ENCODE measurements around the gene SLC29A4.

SLC29A4 gene

GRCh38 chr7:5330288-5330687 is 47.5 kb downstream of the SLC29A4 start:
- TF ChIP-seq TEAD4 (IDR thresholded peaks at IDR 0.05): no peak
- no peak for TF ChIP-seq YY1 (IDR thresholded peaks at IDR 0.05; ENCODE audit: low read depth)
- TF ChIP-seq CEBPB (IDR thresholded peaks at IDR 0.05): no peak
- no peak for TF ChIP-seq ZBTB7A (IDR thresholded peaks at IDR 0.05; ENCODE audit: low read depth)
- no peak for TF ChIP-seq EGR1 (IDR thresholded peaks at IDR 0.05)
- no peak for TF ChIP-seq RAD21 (IDR thresholded peaks at IDR 0.05; ENCODE audit: low read depth)
- TF ChIP-seq MAX (IDR thresholded peaks at IDR 0.05): no peak
- no peak for TF ChIP-seq FOXM1 (IDR thresholded peaks at IDR 0.05; ENCODE audit: borderline replicate concordance, low read depth)
- no peak for TF ChIP-seq TAF1 (IDR thresholded peaks at IDR 0.05; ENCODE audit: low read depth)
- no peak for TF ChIP-seq USF1 (IDR thresholded peaks at IDR 0.05)
- no peak for TF ChIP-seq EP300 (IDR thresholded peaks at IDR 0.05; ENCODE audit: borderline replicate concordance)
- no peak for TF ChIP-seq REST (IDR thresholded peaks at IDR 0.05; ENCODE audit: low read depth)
- TF ChIP-seq TCF12 (IDR thresholded peaks at IDR 0.05; ENCODE audit: low read depth): no peak
- no peak for TF ChIP-seq NFIC (IDR thresholded peaks at IDR 0.05)
- TF ChIP-seq CREB1 (IDR thresholded peaks at IDR 0.05; ENCODE audit: low read depth): no peak

GRCh38 chr7:5332579-5332978 is 49.8 kb downstream of the SLC29A4 start:
- no peak for TF ChIP-seq TCF12 (IDR thresholded peaks at IDR 0.05; ENCODE audit: low read depth)

GRCh38 chr7:5333121-5334045 is 50.6 kb downstream of the SLC29A4 start:
- no peak for TF ChIP-seq USF1 (IDR thresholded peaks at IDR 0.05)
- no peak for TF ChIP-seq REST (IDR thresholded peaks at IDR 0.05; ENCODE audit: low read depth)
- no peak for TF ChIP-seq CREB1 (IDR thresholded peaks at IDR 0.05; ENCODE audit: low read depth)
- TF ChIP-seq NFIC (IDR thresholded peaks at IDR 0.05): no peak
- TF ChIP-seq MAX (IDR thresholded peaks at IDR 0.05): no peak
- no peak for TF ChIP-seq TEAD4 (IDR thresholded peaks at IDR 0.05)
- TF ChIP-seq CEBPB (IDR thresholded peaks at IDR 0.05): no peak
- TF ChIP-seq YY1 (IDR thresholded peaks at IDR 0.05; ENCODE audit: low read depth): no peak
- no peak for TF ChIP-seq RAD21 (IDR thresholded peaks at IDR 0.05; ENCODE audit: low read depth)
- no peak for TF ChIP-seq TAF1 (IDR thresholded peaks at IDR 0.05; ENCODE audit: low read depth)
- TF ChIP-seq FOXM1 (IDR thresholded peaks at IDR 0.05; ENCODE audit: borderline replicate concordance, low read depth): no peak
- no peak for TF ChIP-seq EGR1 (IDR thresholded peaks at IDR 0.05)
- no peak for TF ChIP-seq ZBTB7A (IDR thresholded peaks at IDR 0.05; ENCODE audit: low read depth)

GRCh38 chr7:5334671-5335070 is 51.9 kb downstream of the SLC29A4 start:
- no peak for TF ChIP-seq MAX (IDR thresholded peaks at IDR 0.05)
- no peak for TF ChIP-seq RAD21 (IDR thresholded peaks at IDR 0.05; ENCODE audit: low read depth)
- no peak for TF ChIP-seq TCF12 (IDR thresholded peaks at IDR 0.05; ENCODE audit: low read depth)
- TF ChIP-seq NFIC (IDR thresholded peaks at IDR 0.05): no peak
- TF ChIP-seq CREB1 (IDR thresholded peaks at IDR 0.05; ENCODE audit: low read depth): no peak

GRCh38 chr7:5337047-5337446 is 54.3 kb downstream of the SLC29A4 start:
- TF ChIP-seq EP300 (IDR thresholded peaks at IDR 0.05; ENCODE audit: borderline replicate concordance): no peak
- TF ChIP-seq EGR1 (IDR thresholded peaks at IDR 0.05): no peak
- no peak for TF ChIP-seq ZBTB7A (IDR thresholded peaks at IDR 0.05; ENCODE audit: low read depth)
- TF ChIP-seq RAD21 (IDR thresholded peaks at IDR 0.05; ENCODE audit: low read depth): no peak
- TF ChIP-seq TAF1 (IDR thresholded peaks at IDR 0.05; ENCODE audit: low read depth): no peak
- TF ChIP-seq NFIC (IDR thresholded peaks at IDR 0.05): no peak
- TF ChIP-seq TCF12 (IDR thresholded peaks at IDR 0.05; ENCODE audit: low read depth): no peak

GRCh38 chr7:5339955-5340354 is 57.2 kb downstream of the SLC29A4 start:
- no peak for TF ChIP-seq TAF1 (IDR thresholded peaks at IDR 0.05; ENCODE audit: low read depth)
- TF ChIP-seq CREB1 (IDR thresholded peaks at IDR 0.05; ENCODE audit: low read depth): no peak
- TF ChIP-seq TCF12 (IDR thresholded peaks at IDR 0.05; ENCODE audit: low read depth): no peak

Data from Ishikawa (cell line).